Fibroblast of villous mesenchyme (primary cell): ENCODE data around the gene CAMTA2. TPM values are rescaled to one million over a fixed set of nuclear protein-coding genes. Genes with fewer than 3 reads are reported as not detected.

Experiments used
- DNase-seq: peaks from one replicate; pipeline ENCODE4 v3.0.0-alpha.2; 2010; ENCODE audit warnings: low read depth
- H3K4me3 ChIP-seq: 2 replicates; pipeline ENCODE4 v1.5.1; 2011; ENCODE audit warnings: low read depth, mild to moderate bottlenecking, low read length
- CTCF ChIP-seq: IDR thresholded peaks from 2 replicates; pipeline ENCODE4 v1.5.1; 2012; ENCODE audit warnings: low read depth, mild to moderate bottlenecking, low read length; ENCODE audit not compliant: insufficient read depth
- total RNA-seq: library from RNA; depleted of rRNA; stranded (reverse); fragments of >200 nt; gene quantifications from 2 replicates; pipeline ENCODE4 v1.2.3, GENCODE V29; 2012

Gene CAMTA2
- total RNA-seq, 1 donor = 15.1 TPM

- TF ChIP-seq CTCF = no peak
- no peak overlapping the region for H3K4me3 ChIP-seq
Observed at GRCh38 chr17:5002121-5002788, 14.8 kb upstream of the CAMTA2 start.

GRCh38 chr17:5000237-5000639 is 12.8 kb upstream of the CAMTA2 start:
- DNase-seq = peak; percentile 40
- no peak overlapping the region for H3K4me3 ChIP-seq
- no peak for TF ChIP-seq CTCF

More at GRCh38 chr17:5002121-5002788, 14.8 kb upstream of the CAMTA2 start:
- no peak for DNase-seq

GRCh38 chr17:4999430-5000093 is 12.1 kb upstream of the CAMTA2 start:
- peak overlapping the region; percentile 84 for H3K4me3 ChIP-seq
- no peak for TF ChIP-seq CTCF
- DNase-seq = no peak

- peak overlapping the region; percentile 84 for H3K4me3 ChIP-seq
- no peak for TF ChIP-seq CTCF
- DNase-seq = no peak
Observed at GRCh38 chr17:4998732-4999429, 11.4 kb upstream of the CAMTA2 start.

- peak; percentile 39 for DNase-seq
- no peak for TF ChIP-seq CTCF
- H3K4me3 ChIP-seq = peak overlapping the region; percentile 84
Observed at GRCh38 chr17:4998027-4998731, 10.7 kb upstream of the CAMTA2 start.

GRCh38 chr17:4997302-4998026 is 10.0 kb upstream of the CAMTA2 start, which contains the start of the genes INCA1 and KIF1C:
TSS of gene INCA1 (minus strand) at chr17:4997522. CDS start at chr17:4994437, 3,085 bp downstream.
TSS of gene KIF1C (plus strand) at chr17:4997950. CDS start at chr17:5000247, 2,297 bp downstream.
- DNase-seq = peak; percentile 90
- TF ChIP-seq CTCF = no peak
- peak within 1 kb of the TSS; percentile 84 for H3K4me3 ChIP-seq
